ACC112 (cell line): Measurements from ENCODE around the gene OPRM1.

ENCODE experiments used
- H2AFZ ChIP-seq: fragments of 200-600 bp; sonication (generic); one replicate; pipeline ENCODE4 v1.6.0; 2017; ENCODE audit warnings: antibody characterized with exemption, low read length; ENCODE audit not compliant: unreplicated experiment
- H3K27ac ChIP-seq: fragments of 200-600 bp; sonication (generic); 2 replicates; pipeline ENCODE4 v1.5.1; 2014; ENCODE audit warnings: low read depth, mild to moderate bottlenecking, antibody characterized with exemption, low read length, moderate library complexity
- H3K27me3 ChIP-seq: fragments of 200-600 bp; sonication (generic); 2 replicates; pipeline ENCODE4 v1.6.1; 2014; ENCODE audit warnings: mild to moderate bottlenecking, antibody characterized with exemption, low read length, moderate library complexity, mixed read lengths; ENCODE audit not compliant: insufficient read depth
- H3K36me3 ChIP-seq: fragments of 200-600 bp; sonication (generic); 2 replicates; pipeline ENCODE4 v1.6.1; 2016; ENCODE audit warnings: mild to moderate bottlenecking, antibody characterized with exemption, low read length, moderate library complexity, mixed read lengths; ENCODE audit not compliant: insufficient read depth
- H3K4me1 ChIP-seq: fragments of 200-600 bp; sonication (generic); one replicate; pipeline ENCODE4 v1.6.1; 2016; ENCODE audit warnings: low read length, mixed read lengths; ENCODE audit not compliant: insufficient read depth, unreplicated experiment, control insufficient read depth
- H3K4me3 ChIP-seq: fragments of 200-600 bp; sonication (generic); 2 replicates; pipeline ENCODE4 v1.5.1; 2014; ENCODE audit warnings: mild to moderate bottlenecking, low read depth, low read length
- H3K79me2 ChIP-seq: fragments of 200-600 bp; sonication (generic); one replicate; pipeline ENCODE4 v1.6.0; 2016; ENCODE audit warnings: low read length; ENCODE audit not compliant: control insufficient read depth, unreplicated experiment, insufficient read depth

Gene OPRM1

GRCh38 chr6:154112181-154112809 is 73.3 kb downstream of the OPRM1 start:
- Histone ChIP-seq H3K27me3 (peaks cover 12% of the 10 kb centered on the region; the same call in 1 of the 2 replicates), H3K4me3 (no peak overlapping the region), H3K79me2 (no peaks in the 10 kb centered on the region), H2AFZ (no peak overlapping the region), H3K27ac (no peak overlapping the region), H3K36me3 (no peaks in the 10 kb centered on the region), H3K4me1 (no peaks in the 10 kb centered on the region)

- Histone ChIP-seq H3K27ac (no peak overlapping the region), H3K4me3 (no peak overlapping the region), H3K36me3 (no peaks in the 10 kb centered on the region)
These were observed 74.4 kb downstream of the OPRM1 start for GRCh38 chr6:154113392-154113791.

GRCh38 chr6:154117485-154117884 is 78.4 kb downstream of the OPRM1 start:
- no peaks in the 10 kb centered on the region for H3K36me3 ChIP-seq
- H3K27ac ChIP-seq, result no peak overlapping the region
- H3K79me2 ChIP-seq, result no peaks in the 10 kb centered on the region
- H3K27me3 ChIP-seq, result peaks cover 4% of the 10 kb centered on the region; the same call in 1 of the 2 replicates
- no peak overlapping the region for H2AFZ ChIP-seq
- H3K4me1 ChIP-seq, result no peaks in the 10 kb centered on the region
- H3K4me3 ChIP-seq, result no peak overlapping the region

More at GRCh38 chr6:154113392-154113791, 74.4 kb downstream of the OPRM1 start:
- Histone ChIP-seq H3K4me1 (no peaks in the 10 kb centered on the region), H3K27me3 (peaks cover 8% of the 10 kb centered on the region; the same call in 1 of the 2 replicates), H2AFZ (no peak overlapping the region), H3K79me2 (no peaks in the 10 kb centered on the region)

- Histone ChIP-seq H3K36me3 (no peaks in the 10 kb centered on the region), H3K79me2 (no peaks in the 10 kb centered on the region), H3K4me3 (no peak overlapping the region), H2AFZ (no peak overlapping the region), H3K4me1 (no peaks in the 10 kb centered on the region), H3K27me3 (peaks cover 8% of the 10 kb centered on the region; the same call in 1 of the 2 replicates), H3K27ac (no peak overlapping the region)
These were observed 83.3 kb downstream of the OPRM1 start for GRCh38 chr6:154122195-154122925.

GRCh38 chr6:154123155-154123956 is 84.3 kb downstream of the OPRM1 start:
- Histone ChIP-seq H2AFZ (no peak overlapping the region), H3K79me2 (no peaks in the 10 kb centered on the region), H3K4me3 (no peak overlapping the region), H3K4me1 (no peaks in the 10 kb centered on the region), H3K27ac (no peak overlapping the region), H3K36me3 (no peaks in the 10 kb centered on the region), H3K27me3 (peaks cover 8% of the 10 kb centered on the region; the same call in 1 of the 2 replicates)

- H2AFZ ChIP-seq, result no peak overlapping the region
- H3K27ac ChIP-seq, result no peak overlapping the region
- H3K79me2 ChIP-seq, result no peaks in the 10 kb centered on the region
- no peaks in the 10 kb centered on the region for H3K4me1 ChIP-seq
- no peak overlapping the region for H3K4me3 ChIP-seq
- H3K36me3 ChIP-seq, result no peaks in the 10 kb centered on the region
- 0 out of 2 replicates have a peak, but pooled peaks cover 3% of the 10 kb centered on the region for H3K27me3 ChIP-seq
These were observed 86.4 kb downstream of the OPRM1 start for GRCh38 chr6:154125421-154125820.

- Histone ChIP-seq H3K27ac (no peak overlapping the region), H3K36me3 (no peaks in the 10 kb centered on the region)
These were observed 88.6 kb downstream of the OPRM1 start for GRCh38 chr6:154127657-154128056.

GRCh38 chr6:154134471-154135147 is 95.6 kb downstream of the OPRM1 start:
- Histone ChIP-seq H3K4me3 (no peak overlapping the region), H3K27ac (no peak overlapping the region), H3K79me2 (no peaks in the 10 kb centered on the region), H3K4me1 (no peaks in the 10 kb centered on the region), H3K27me3 (no peaks in the 10 kb centered on the region), H3K36me3 (no peaks in the 10 kb centered on the region), H2AFZ (no peak overlapping the region)

More at GRCh38 chr6:154127657-154128056, 88.6 kb downstream of the OPRM1 start:
- H3K27me3 ChIP-seq, result 0 out of 2 replicates have a peak, but pooled peaks cover 3% of the 10 kb centered on the region
- no peak overlapping the region for H3K4me3 ChIP-seq
- H3K4me1 ChIP-seq, result no peaks in the 10 kb centered on the region
- H2AFZ ChIP-seq, result no peak overlapping the region
- H3K79me2 ChIP-seq, result no peaks in the 10 kb centered on the region

GRCh38 chr6:154138793-154139192 is 99.8 kb downstream of the OPRM1 start:
- 0 out of 2 replicates have a peak, but pooled peaks cover 7% of the 10 kb centered on the region for H3K27me3 ChIP-seq
- H3K36me3 ChIP-seq, result no peaks in the 10 kb centered on the region
- no peak overlapping the region for H2AFZ ChIP-seq
- no peak overlapping the region for H3K27ac ChIP-seq
- no peaks in the 10 kb centered on the region for H3K4me1 ChIP-seq
- no peak overlapping the region for H3K4me3 ChIP-seq
- H3K79me2 ChIP-seq, result no peaks in the 10 kb centered on the region

- Histone ChIP-seq H3K36me3 (no peaks in the 10 kb centered on the region), H3K4me3 (no peak overlapping the region), H3K4me1 (no peaks in the 10 kb centered on the region), H3K27ac (no peak overlapping the region), H3K79me2 (no peaks in the 10 kb centered on the region), H3K27me3 (peaks cover 8% of the 10 kb centered on the region; the same call in 1 of the 2 replicates), H2AFZ (no peak overlapping the region)
These were observed 100.9 kb downstream of the OPRM1 start for GRCh38 chr6:154139892-154140291.
